Upper lobe of right lung (tissue), 1 donor: ENCODE data around the gene SGMS1. TPM values are rescaled to one million over a fixed set of nuclear protein-coding genes. Genes with fewer than 3 reads are reported as not detected.

ENCODE experiments used
- ATAC-seq: fragments of 200-7000 bp; cut with Tn5 transposase; one replicate; pipeline ENCODE4 v1.9.1; 2020; ENCODE audit warnings: mild to moderate bottlenecking, moderate library complexity
- DNase-seq: peaks from one replicate; pipeline ENCODE4 v3.0.0-alpha.2; 2020
- H3K27ac ChIP-seq: fragments of 200-600 bp; one replicate; pipeline ENCODE4 v1.8.0; 2022
- H3K27me3 ChIP-seq: fragments of 200-600 bp; one replicate; pipeline ENCODE4 v1.8.0; 2022; ENCODE audit warnings: mild to moderate bottlenecking
- H3K36me3 ChIP-seq: fragments of 200-600 bp; one replicate; pipeline ENCODE4 v1.8.0; 2022
- H3K4me1 ChIP-seq: fragments of 200-600 bp; one replicate; pipeline ENCODE4 v1.8.0; 2022
- H3K4me3 ChIP-seq: fragments of 200-600 bp; one replicate; pipeline ENCODE4 v1.8.0; 2022; ENCODE audit warnings: mild to moderate bottlenecking
- H3K9me3 ChIP-seq: fragments of 200-600 bp; one replicate; pipeline ENCODE4 v1.8.0; 2022
- CTCF ChIP-seq: fragments of 200-600 bp; IDR thresholded peaks from one replicate; pipeline ENCODE4 v1.8.0; 2022; ENCODE audit warnings: antibody characterized with exemption
- intact Hi-C: fragments of 100-400 bp; cut with DNase I; formaldehyde crosslinking; loops from one replicate; pipeline ENCODE4 v1.11.0; 2022
- total RNA-seq: library from RNA; stranded (reverse); fragmentation: NEBNext Ultra II Directional; extraction: Animal tissue kit (Norgen Biotek cat#: 25700); gene quantifications from one replicate; pipeline ENCODE4 v1.2.1, GENCODE V29; 2021
- donor health status: DM: no; HTN: yes; CAD: no; lungs with severe emphysema.

Gene SGMS1
- total RNA-seq, 1 donor from 2014 or later: 73.1 TPM

DNA sequence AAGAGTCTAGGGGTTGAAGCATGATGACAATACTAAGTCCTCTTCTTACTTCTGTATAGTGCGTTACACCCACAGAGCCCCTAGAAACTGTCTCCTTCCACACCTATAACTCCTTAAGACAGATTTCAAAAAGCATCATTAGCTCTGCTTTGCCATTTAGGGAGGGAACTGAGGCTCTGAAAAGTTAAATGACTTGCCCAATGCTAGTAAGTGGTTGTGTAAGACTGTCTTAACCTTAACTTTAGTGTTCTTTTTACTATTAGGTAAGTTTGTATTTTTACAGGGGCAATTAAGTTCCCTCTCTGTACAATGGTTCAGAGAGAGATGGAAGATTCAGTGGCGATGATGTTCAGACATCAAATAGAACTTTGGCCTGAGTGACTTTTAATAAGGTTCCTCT, 299.7 kb downstream of the SGMS1 start:
- intact Hi-C loops: no loop called here

DNA sequence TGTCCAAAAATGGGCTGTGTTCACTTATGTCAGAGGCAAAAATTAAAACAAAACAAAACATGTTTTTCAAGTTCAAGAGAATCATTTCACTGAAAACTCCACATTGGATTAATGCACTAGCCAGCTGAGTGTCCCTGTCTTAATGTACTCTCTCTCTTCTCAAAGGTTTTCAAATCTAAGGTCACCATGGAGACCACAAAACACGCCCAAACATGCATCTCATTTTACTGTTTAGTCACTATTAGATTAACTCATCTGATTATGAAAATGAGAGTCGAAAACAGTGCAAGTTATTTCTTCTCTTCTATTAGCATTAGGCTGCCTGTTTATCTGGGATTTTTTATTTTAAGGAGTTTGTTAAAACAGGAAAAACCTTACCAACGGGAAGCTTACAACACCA, 301.7 kb downstream of the SGMS1 start:
- H3K4me3 ChIP-seq: no peak overlapping the region
- DNase-seq (no peak), ATAC-seq (peak; percentile 18)
- no peak for TF ChIP-seq CTCF
- H3K27ac ChIP-seq: no peak overlapping the region
- H3K9me3 ChIP-seq: no peaks in the 10 kb centered on the region
- H3K36me3 ChIP-seq: no peaks in the 10 kb centered on the region
- H3K27me3 ChIP-seq: no peaks in the 10 kb centered on the region
- peaks cover 41% of the 10 kb centered on the region for H3K4me1 ChIP-seq
- intact Hi-C loops: no loop called here

More for the DNA sequence above, 299.7 kb downstream of the SGMS1 start:
- no peak for TF ChIP-seq CTCF
- no peak for DNase-seq
- H3K27ac ChIP-seq: no peak overlapping the region
- no peaks in the 10 kb centered on the region for H3K27me3 ChIP-seq
- no peak overlapping the region for H3K4me3 ChIP-seq
- no peaks in the 10 kb centered on the region for H3K36me3 ChIP-seq
- H3K4me1 ChIP-seq: peaks cover 46% of the 10 kb centered on the region
- H3K9me3 ChIP-seq: no peaks in the 10 kb centered on the region
- ATAC-seq: no peak

DNA sequence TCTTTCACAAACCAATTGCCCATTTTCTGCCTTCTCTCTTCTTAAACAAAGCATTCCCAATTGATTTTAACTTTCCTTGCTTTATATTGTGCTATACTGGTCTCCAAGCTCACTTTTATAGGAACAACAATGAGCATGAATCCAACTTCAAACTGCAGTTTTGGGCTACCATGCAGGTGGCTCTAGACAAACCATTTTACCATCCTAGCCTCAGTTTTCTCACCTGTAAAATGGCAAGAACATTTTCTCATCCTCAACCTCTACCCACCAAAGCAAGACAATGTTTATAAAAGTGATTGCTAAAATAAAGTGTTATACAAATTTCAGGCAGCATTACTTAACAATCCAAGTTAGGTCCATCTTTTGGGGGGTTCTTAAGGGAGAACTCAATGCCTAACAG, 305.6 kb downstream of the SGMS1 start:
- Histone ChIP-seq H3K36me3 (no peaks in the 10 kb centered on the region), H3K27me3 (no peaks in the 10 kb centered on the region), H3K9me3 (no peaks in the 10 kb centered on the region), H3K27ac (no peak overlapping the region), H3K4me1 (peaks cover 11% of the 10 kb centered on the region), H3K4me3 (no peak overlapping the region)
- no peak for ATAC-seq
- intact Hi-C loops: no loop called here
- TF ChIP-seq CTCF: no peak
- no peak for DNase-seq

- peak; percentile 39 for ATAC-seq
- no peak for TF ChIP-seq CTCF
- H3K36me3 ChIP-seq: no peaks in the 10 kb centered on the region
- H3K4me1 ChIP-seq: peaks cover 9% of the 10 kb centered on the region
- no peak for DNase-seq
- no peaks in the 10 kb centered on the region for H3K9me3 ChIP-seq
- H3K27me3 ChIP-seq: no peaks in the 10 kb centered on the region
- no peak overlapping the region for H3K27ac ChIP-seq
- intact Hi-C loops: no loop called here
- no peak overlapping the region for H3K4me3 ChIP-seq
Observed at GRCh38 chr10:50316695-50317648, 306.8 kb downstream of the SGMS1 start.

DNA sequence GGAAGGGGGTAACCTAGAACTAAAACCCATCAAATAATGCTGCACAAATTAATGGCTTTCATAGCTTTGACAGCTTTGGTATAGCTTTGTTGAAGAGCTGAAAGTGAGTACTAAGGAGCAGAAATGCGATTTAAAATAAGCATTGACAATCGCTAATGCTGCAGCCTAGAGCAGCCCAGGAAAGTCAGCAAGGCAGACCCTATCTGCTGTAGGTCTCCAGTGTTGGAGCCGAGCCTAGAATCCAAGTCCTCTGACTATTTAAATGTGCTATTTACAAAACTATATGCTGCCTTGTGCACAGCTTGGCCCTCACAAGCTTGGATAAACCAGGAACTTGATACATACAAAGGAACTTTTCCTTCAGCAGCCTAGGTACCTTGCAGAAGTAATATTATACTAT, 307.6 kb downstream of the SGMS1 start:
- Histone ChIP-seq H3K27ac (no peak overlapping the region), H3K9me3 (no peaks in the 10 kb centered on the region), H3K36me3 (peaks cover 3% of the 10 kb centered on the region), H3K27me3 (no peaks in the 10 kb centered on the region), H3K4me3 (no peak overlapping the region), H3K4me1 (peaks cover 9% of the 10 kb centered on the region)
- no peak for TF ChIP-seq CTCF
- ATAC-seq (no peak), DNase-seq (no peak)
- intact Hi-C loops: no loop called here
